ENCODE results near the gene TNFRSF1B.

TNFRSF1B gene

DNA sequence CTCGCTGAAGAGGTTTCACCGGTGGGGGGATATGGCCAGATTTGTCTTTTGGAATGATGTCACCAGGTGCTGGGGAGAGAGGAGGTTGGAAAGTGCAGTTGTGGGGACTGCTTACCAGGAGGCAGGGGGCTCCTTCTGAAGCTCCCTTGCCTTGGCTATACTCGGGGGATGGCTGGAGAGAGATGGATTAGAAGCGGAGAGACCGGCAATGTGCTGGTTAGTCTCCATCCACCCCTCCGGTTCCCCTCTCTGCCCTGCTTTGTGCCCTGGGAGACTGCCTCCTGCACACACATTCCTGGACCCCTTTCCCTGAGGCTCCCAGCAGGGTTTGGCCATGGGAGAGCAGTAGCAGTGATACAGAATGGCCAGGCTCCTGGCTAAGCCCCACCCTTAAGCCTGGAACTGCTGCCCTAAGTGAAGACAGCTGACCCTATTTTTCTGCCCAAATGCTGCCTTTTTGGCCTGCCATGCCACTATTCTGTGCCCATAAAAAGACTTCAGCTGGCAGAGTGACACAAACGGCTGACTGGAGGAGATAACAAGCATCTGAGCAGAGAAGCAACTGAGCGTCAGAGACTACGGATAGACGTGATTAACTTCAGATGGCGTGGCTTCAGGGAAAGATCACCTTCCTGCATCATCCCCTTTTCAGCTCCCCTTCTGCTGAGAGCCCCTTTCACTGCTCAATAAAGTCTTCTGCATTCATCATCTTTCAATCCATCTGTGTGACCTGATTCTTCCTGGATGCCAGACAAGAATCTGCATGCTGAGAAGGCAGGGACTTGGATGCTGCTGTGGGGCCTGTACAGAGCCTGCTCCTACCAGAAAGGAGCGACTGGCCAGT lies 48.5 kb downstream of the TNFRSF1B start:
- TF ChIP-seq CTCF (IDR thresholded peaks at IDR 0.05) = no peak

DNA sequence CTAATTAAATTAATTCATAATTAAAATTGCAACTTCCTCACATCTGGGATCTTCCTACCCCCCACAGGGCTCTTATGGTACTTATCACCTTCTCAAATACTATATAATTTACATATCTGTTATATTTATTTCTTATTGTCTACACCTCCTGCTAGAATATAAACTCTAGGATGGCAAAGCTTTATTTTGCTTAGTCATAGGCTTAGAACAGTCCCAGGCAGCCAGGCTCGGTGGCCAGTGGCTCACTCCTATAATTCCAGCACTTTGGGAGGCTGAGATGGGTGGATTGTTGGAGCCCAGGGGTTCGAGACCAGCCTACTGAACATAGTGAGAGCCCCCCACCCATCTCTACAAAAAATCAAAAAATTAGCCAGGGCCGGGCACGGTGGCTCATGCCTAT lies 53.0 kb downstream of the TNFRSF1B start:
- no peak for TF ChIP-seq CTCF (IDR thresholded peaks at IDR 0.05)

GRCh38 chr1:12220890-12221289 lies 54.1 kb downstream of the TNFRSF1B start:
- TF ChIP-seq CTCF (IDR thresholded peaks at IDR 0.05) = no peak

DNA sequence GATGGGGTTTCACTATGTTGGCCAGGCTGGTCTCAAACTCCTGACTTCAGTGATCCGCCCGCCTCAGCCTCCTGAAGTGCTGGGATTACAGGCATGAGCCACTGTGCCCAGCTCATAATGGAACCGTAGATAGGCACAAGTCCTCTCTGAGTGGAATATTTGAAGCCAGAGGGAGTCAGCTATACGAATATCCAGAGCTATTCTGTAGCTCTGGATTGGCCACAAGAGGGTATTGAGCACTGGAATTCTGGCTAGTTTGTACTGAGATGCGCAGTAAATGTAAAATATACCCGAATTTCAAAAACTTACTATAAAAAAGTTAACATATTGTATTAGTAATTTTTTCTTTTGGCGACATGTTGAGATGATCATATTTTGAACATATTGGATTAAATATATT lies 62.2 kb downstream of the TNFRSF1B start:
- no peak for TF ChIP-seq CTCF (IDR thresholded peaks at IDR 0.05)

DNA sequence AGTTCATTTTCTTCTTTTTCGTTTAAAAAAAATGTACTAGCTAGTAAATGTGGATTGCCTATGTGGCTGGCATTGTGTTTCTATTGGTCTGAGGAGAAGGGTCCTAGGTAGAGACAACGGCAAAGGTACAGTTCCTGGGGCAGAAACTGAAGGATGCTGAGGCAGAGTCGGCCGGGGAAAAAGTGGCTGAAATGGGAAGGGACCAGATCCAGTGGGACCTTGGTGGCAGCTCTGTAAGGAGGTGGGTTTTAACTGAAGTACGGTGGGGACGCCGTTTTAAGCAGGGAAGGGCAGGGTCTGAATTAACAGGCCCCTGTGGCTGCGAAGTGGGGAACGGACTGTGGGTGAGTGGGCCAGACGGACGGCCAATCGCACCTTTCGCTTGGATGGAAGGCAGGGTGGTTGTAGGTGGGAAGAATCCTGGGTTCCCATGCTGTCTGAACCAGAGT lies 62.6 kb downstream of the TNFRSF1B start:
- no peak for TF ChIP-seq CTCF (IDR thresholded peaks at IDR 0.05)

GRCh38 chr1:12229835-12230548 lies 63.2 kb downstream of the TNFRSF1B start, which contains the start of gene VPS13D:
Gene VPS13D (plus strand): TSS chr1:12230030. CDS start chr1:12234267, 4,237 bp downstream.
- TF ChIP-seq CTCF (IDR thresholded peaks at IDR 0.05) = peak; percentile 98

DNA sequence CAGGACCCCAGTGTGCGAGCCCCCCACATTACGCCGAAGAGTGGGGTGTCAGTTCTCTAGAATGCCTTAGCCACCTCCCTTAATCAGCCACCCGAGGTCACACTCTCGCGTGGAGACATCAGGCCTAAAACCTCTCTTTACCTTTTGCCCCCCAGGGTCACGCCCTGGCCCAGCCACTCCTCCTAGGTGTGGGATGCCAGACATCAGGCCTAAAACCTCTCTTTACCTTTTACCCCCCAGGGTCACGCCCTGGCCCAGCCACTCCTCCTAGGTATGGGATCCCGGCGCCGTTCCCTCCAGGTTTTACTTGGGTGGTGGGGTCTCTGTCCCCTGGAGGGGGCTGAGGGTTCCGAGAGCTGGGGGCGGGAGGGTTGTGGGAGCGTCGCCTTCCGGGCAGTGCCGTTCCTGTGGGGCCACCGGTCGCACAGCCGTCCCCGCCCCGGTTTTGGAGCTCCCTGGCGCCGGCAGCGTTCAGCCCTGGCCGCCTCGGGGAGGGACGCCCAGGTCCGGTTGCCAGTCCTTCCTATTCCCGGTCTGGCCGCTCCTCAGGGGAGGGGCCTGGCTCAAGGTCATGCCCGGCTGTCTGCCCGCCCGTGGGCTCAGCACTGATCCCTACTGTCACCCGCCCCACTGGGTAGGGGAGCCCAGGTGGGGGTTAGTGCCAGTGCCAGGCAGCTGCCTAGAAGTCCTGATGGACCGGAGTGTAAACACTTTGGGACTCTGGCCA lies 63.9 kb downstream of the TNFRSF1B start:
- TF ChIP-seq CTCF (IDR thresholded peaks at IDR 0.05) = no peak
